Measurements from ENCODE around the gene PDXDC1.
"Not testable (repeated sequence)": the region's sequence is repeated elsewhere in the genome, so short reads cannot be mapped to it uniquely, and the experiment has no call there.

PDXDC1 gene

GRCh38 chr16:15141586-15141985, 166.8 kb downstream of the PDXDC1 start:
- no peak for DNase-seq

- DNase-seq: not testable (repeated sequence)
Observed at GRCh38 chr16:15142107-15142890, 167.5 kb downstream of the PDXDC1 start.

- DNase-seq: not testable (repeated sequence)
Observed at GRCh38 chr16:15142891-15143600, 168.2 kb downstream of the PDXDC1 start.

- not testable (repeated sequence) for DNase-seq
Observed at GRCh38 chr16:15143601-15144091, 168.8 kb downstream of the PDXDC1 start.

- DNase-seq: not testable (repeated sequence)
Observed at GRCh38 chr16:15144092-15144631, 169.3 kb downstream of the PDXDC1 start.

GRCh38 chr16:15144781-15145417, 170.1 kb downstream of the PDXDC1 start:
- not testable (repeated sequence) for DNase-seq

- not testable (repeated sequence) for DNase-seq
Observed at GRCh38 chr16:15145418-15146263, 170.8 kb downstream of the PDXDC1 start.

GRCh38 chr16:15146264-15146662, 171.4 kb downstream of the PDXDC1 start:
- not testable (repeated sequence) for DNase-seq

GRCh38 chr16:15148831-15149230, 174.0 kb downstream of the PDXDC1 start:
- not testable (repeated sequence) for DNase-seq

- DNase-seq: not testable (repeated sequence)
Observed at GRCh38 chr16:15149260-15149659, 174.4 kb downstream of the PDXDC1 start.

GRCh38 chr16:15154005-15154404, 179.2 kb downstream of the PDXDC1 start:
- DNase-seq: not testable (repeated sequence)

GRCh38 chr16:15154650-15155562, 180.1 kb downstream of the PDXDC1 start:
- DNase-seq: peak; percentile 75

GRCh38 chr16:15157644-15158043, 182.8 kb downstream of the PDXDC1 start:
- DNase-seq: not testable (repeated sequence)

- not testable (repeated sequence) for DNase-seq
Observed at GRCh38 chr16:15159671-15160070, 184.8 kb downstream of the PDXDC1 start.

- DNase-seq: not testable (repeated sequence)
Observed at GRCh38 chr16:15160571-15160970, 185.7 kb downstream of the PDXDC1 start.

GRCh38 chr16:15163055-15163454, 188.2 kb downstream of the PDXDC1 start:
- not testable (repeated sequence) for DNase-seq

GRCh38 chr16:15166177-15166576, 191.4 kb downstream of the PDXDC1 start:
- not testable (repeated sequence) for DNase-seq

GRCh38 chr16:15168303-15168702, 193.5 kb downstream of the PDXDC1 start:
- DNase-seq: not testable (repeated sequence)

- DNase-seq: not testable (repeated sequence)
Observed at GRCh38 chr16:15168953-15169652, 194.3 kb downstream of the PDXDC1 start.

GRCh38 chr16:15179909-15180308, 205.1 kb downstream of the PDXDC1 start:
- DNase-seq: not testable (repeated sequence)
